Measurements from ENCODE around the gene SLCO2A1. TPM values are rescaled to one million over a fixed set of nuclear protein-coding genes. Genes with fewer than 3 reads are reported as not detected.

SLCO2A1 gene
- total RNA-seq, 1 donor from 2014 or later, result 0.33 TPM

GRCh38 chr3:133989936-133990702 is 39.6 kb downstream of the SLCO2A1 start:
- H3K27me3 Mint-ChIP-seq (ENCODE audit: low read depth), result peaks cover 6% of the 10 kb centered on the region
- H3K36me3 Mint-ChIP-seq (ENCODE audit: low read depth), result no peaks in the 10 kb centered on the region
- no peak overlapping the region for H3K27ac Mint-ChIP-seq (ENCODE audit: unreplicated experiment)
- H3K4me3 Mint-ChIP-seq, result no peak overlapping the region
- H3K9me3 Mint-ChIP-seq, result peaks cover 4% of the 10 kb centered on the region
- TF ChIP-seq CTCF (conservative IDR thresholded peaks at IDR 0.05), result no peak
- DNase-seq (ENCODE audit: low read depth, low spot score), result no peak
- peaks cover 20% of the 10 kb centered on the region for H3K4me1 Mint-ChIP-seq

GRCh38 chr3:133988631-133989161 is 41.0 kb downstream of the SLCO2A1 start:
- Mint-ChIP-seq H3K4me1 (peaks cover 20% of the 10 kb centered on the region), H3K4me3 (no peak overlapping the region), H3K27ac (ENCODE audit: unreplicated experiment) (peak overlapping the region; percentile 79), H3K27me3 (ENCODE audit: low read depth) (no peaks in the 10 kb centered on the region), H3K9me3 (peaks cover 2% of the 10 kb centered on the region), H3K36me3 (ENCODE audit: low read depth) (no peaks in the 10 kb centered on the region)
- no peak for DNase-seq (ENCODE audit: low read depth, low spot score)
- TF ChIP-seq CTCF (conservative IDR thresholded peaks at IDR 0.05), result no peak

- peaks cover 2% of the 10 kb centered on the region for H3K9me3 Mint-ChIP-seq
- no peaks in the 10 kb centered on the region for H3K36me3 Mint-ChIP-seq (ENCODE audit: low read depth)
- H3K4me3 Mint-ChIP-seq, result no peak overlapping the region
- peak overlapping the region; percentile 79 for H3K27ac Mint-ChIP-seq (ENCODE audit: unreplicated experiment)
- no peak for TF ChIP-seq CTCF (conservative IDR thresholded peaks at IDR 0.05)
- H3K4me1 Mint-ChIP-seq, result peaks cover 20% of the 10 kb centered on the region
- no peaks in the 10 kb centered on the region for H3K27me3 Mint-ChIP-seq (ENCODE audit: low read depth)
- DNase-seq (ENCODE audit: low read depth, low spot score), result no peak
Measured at GRCh38 chr3:133987948-133988484, 41.7 kb downstream of the SLCO2A1 start.

- Mint-ChIP-seq H3K4me3 (no peak overlapping the region), H3K9me3 (peaks cover 2% of the 10 kb centered on the region), H3K4me1 (peaks cover 20% of the 10 kb centered on the region), H3K27ac (ENCODE audit: unreplicated experiment) (no peak overlapping the region), H3K36me3 (ENCODE audit: low read depth) (no peaks in the 10 kb centered on the region), H3K27me3 (ENCODE audit: low read depth) (no peaks in the 10 kb centered on the region)
- no peak for TF ChIP-seq CTCF (conservative IDR thresholded peaks at IDR 0.05)
- no peak for DNase-seq (ENCODE audit: low read depth, low spot score)
Measured at GRCh38 chr3:133987136-133987535, 42.6 kb downstream of the SLCO2A1 start.

GRCh38 chr3:133986311-133986710 is 43.4 kb downstream of the SLCO2A1 start:
- H3K27me3 Mint-ChIP-seq (ENCODE audit: low read depth), result no peaks in the 10 kb centered on the region

More at GRCh38 chr3:133986311-133986710, 43.4 kb downstream of the SLCO2A1 start:
- Mint-ChIP-seq H3K4me1 (peaks cover 20% of the 10 kb centered on the region), H3K9me3 (peaks cover 2% of the 10 kb centered on the region), H3K4me3 (no peak overlapping the region), H3K27ac (ENCODE audit: unreplicated experiment) (no peak overlapping the region), H3K36me3 (ENCODE audit: low read depth) (no peaks in the 10 kb centered on the region)
- no peak for DNase-seq (ENCODE audit: low read depth, low spot score)
- TF ChIP-seq CTCF (conservative IDR thresholded peaks at IDR 0.05), result no peak

Data from neural crest cell (in vitro differentiated cells).